ENCODE data around the gene ROR1.

The ROR1 gene

GRCh38 chr1:63967901-63968300, 194.1 kb downstream of the ROR1 start:
- no peaks in the 10 kb centered on the region for H3K36me3 ChIP-seq (ENCODE audit: control insufficient read depth, insufficient read depth, low read length)
- H3K9me3 ChIP-seq (ENCODE audit: control insufficient read depth, low read length) = no peaks in the 10 kb centered on the region
- H3K9ac ChIP-seq = no peak overlapping the region
- peaks cover 5% of the 10 kb centered on the region for H3K4me1 ChIP-seq
- H3K4me2 ChIP-seq (ENCODE audit: low read length) = no peak overlapping the region
- H2AFZ ChIP-seq = no peak overlapping the region
- no peak for TF ChIP-seq CTCF (IDR thresholded peaks at IDR 0.05)
- H3K27me3 ChIP-seq (ENCODE audit: control insufficient read depth, insufficient read depth, low read length) = no peaks in the 10 kb centered on the region
- no peak overlapping the region for H3K27ac ChIP-seq
- no peak overlapping the region for H3K4me3 ChIP-seq (ENCODE audit: low read depth, low read length)
- H3K79me2 ChIP-seq = no peaks in the 10 kb centered on the region

GRCh38 chr1:63968663-63969440, 195.0 kb downstream of the ROR1 start:
- no peak overlapping the region for H3K27ac ChIP-seq
- no peak overlapping the region for H3K4me2 ChIP-seq (ENCODE audit: low read length)

GRCh38 chr1:63969441-63969901, 195.7 kb downstream of the ROR1 start:
- Histone ChIP-seq H3K9ac (no peak overlapping the region), H3K4me1 (peaks cover 5% of the 10 kb centered on the region), H2AFZ (no peak overlapping the region), H3K27me3 (ENCODE audit: control insufficient read depth, insufficient read depth, low read length) (no peaks in the 10 kb centered on the region), H3K36me3 (ENCODE audit: control insufficient read depth, insufficient read depth, low read length) (no peaks in the 10 kb centered on the region), H3K4me3 (ENCODE audit: low read depth, low read length) (no peak overlapping the region), H3K9me3 (ENCODE audit: control insufficient read depth, low read length) (no peaks in the 10 kb centered on the region), H3K27ac (no peak overlapping the region), H3K4me2 (ENCODE audit: low read length) (no peak overlapping the region), H3K79me2 (no peaks in the 10 kb centered on the region)
- TF ChIP-seq CTCF (IDR thresholded peaks at IDR 0.05) = no peak

More at GRCh38 chr1:63968663-63969440, 195.0 kb downstream of the ROR1 start:
- Histone ChIP-seq H3K36me3 (ENCODE audit: control insufficient read depth, insufficient read depth, low read length) (no peaks in the 10 kb centered on the region), H3K27me3 (ENCODE audit: control insufficient read depth, insufficient read depth, low read length) (no peaks in the 10 kb centered on the region), H3K79me2 (no peaks in the 10 kb centered on the region), H3K9me3 (ENCODE audit: control insufficient read depth, low read length) (no peaks in the 10 kb centered on the region), H3K9ac (no peak overlapping the region), H3K4me1 (peaks cover 5% of the 10 kb centered on the region), H3K4me3 (ENCODE audit: low read depth, low read length) (no peak overlapping the region), H2AFZ (no peak overlapping the region)
- no peak for TF ChIP-seq CTCF (IDR thresholded peaks at IDR 0.05)

GRCh38 chr1:63971557-63971956, 197.7 kb downstream of the ROR1 start:
- H3K36me3 ChIP-seq (ENCODE audit: control insufficient read depth, insufficient read depth, low read length) = no peaks in the 10 kb centered on the region
- no peak overlapping the region for H2AFZ ChIP-seq
- no peak for TF ChIP-seq CTCF (IDR thresholded peaks at IDR 0.05)
- H3K9me3 ChIP-seq (ENCODE audit: control insufficient read depth, low read length) = no peaks in the 10 kb centered on the region
- H3K4me3 ChIP-seq (ENCODE audit: low read depth, low read length) = no peak overlapping the region
- no peak overlapping the region for H3K27ac ChIP-seq
- no peaks in the 10 kb centered on the region for H3K27me3 ChIP-seq (ENCODE audit: control insufficient read depth, insufficient read depth, low read length)
- H3K4me2 ChIP-seq (ENCODE audit: low read length) = no peak overlapping the region
- peaks cover 5% of the 10 kb centered on the region for H3K4me1 ChIP-seq
- no peak overlapping the region for H3K9ac ChIP-seq
- no peaks in the 10 kb centered on the region for H3K79me2 ChIP-seq

- no peak overlapping the region for H3K4me3 ChIP-seq (ENCODE audit: low read depth, low read length)
- H3K79me2 ChIP-seq = no peaks in the 10 kb centered on the region
- no peaks in the 10 kb centered on the region for H3K36me3 ChIP-seq (ENCODE audit: control insufficient read depth, insufficient read depth, low read length)
- no peak overlapping the region for H3K27ac ChIP-seq
- no peaks in the 10 kb centered on the region for H3K9me3 ChIP-seq (ENCODE audit: control insufficient read depth, low read length)
- TF ChIP-seq CTCF (IDR thresholded peaks at IDR 0.05) = no peak
- no peak overlapping the region for H3K9ac ChIP-seq
- H3K4me2 ChIP-seq (ENCODE audit: low read length) = no peak overlapping the region
- no peaks in the 10 kb centered on the region for H3K27me3 ChIP-seq (ENCODE audit: control insufficient read depth, insufficient read depth, low read length)
- no peak overlapping the region for H2AFZ ChIP-seq
- no peaks in the 10 kb centered on the region for H3K4me1 ChIP-seq
Measured at GRCh38 chr1:63973005-63973419, 199.2 kb downstream of the ROR1 start.

Data from parathyroid adenoma (tissue), 2 donors.